Uterus (tissue), 4 donors: ENCODE results near the gene VPS4A. TPM values are rescaled to one million over a fixed set of nuclear protein-coding genes. Genes with fewer than 3 reads are reported as not detected.
A peak's percentile ranks its signal among the peaks of the same experiment; 100 is the strongest.

Experiments
- DNase-seq, 2 donors: peaks; one replicate each; pipeline ENCODE4 v3.0.0-alpha.2; 2019 to 2020
- H3K27ac ChIP-seq, 2 donors: fragments of 200-600 bp; sonication (generic); 1 replicate in 1 of 2; 2 replicates in 1 of 2; pipeline ENCODE4 v1.5.1; 2016 to 2018
- H3K27me3 ChIP-seq, 2 donors: fragments of 200-600 bp; sonication (generic); one replicate each; pipeline ENCODE4 v1.5.1; 2018 to 2019; ENCODE audit warnings: control low read depth in 1 of 2
- H3K36me3 ChIP-seq, 2 donors: fragments of 200-600 bp; sonication (generic); one replicate each; pipeline ENCODE4 v1.5.1; 2019; ENCODE audit warnings: control low read depth in 1 of 2
- H3K4me1 ChIP-seq, 2 donors: fragments of 200-600 bp; sonication (generic); one replicate each; pipeline ENCODE4 v1.5.1; 2018 to 2019; ENCODE audit warnings: control low read depth in 1 of 2
- H3K4me3 ChIP-seq, 2 donors: fragments of 200-600 bp; sonication (generic); 1 replicate in 1 of 2; 2 replicates in 1 of 2; pipeline ENCODE4 v1.5.1; 2018 to 2019; ENCODE audit warnings: mild to moderate bottlenecking in 1 of 2
- H3K9me3 ChIP-seq, 2 donors: fragments of 200-600 bp; sonication (generic); one replicate each; pipeline ENCODE4 v1.5.1; 2019; ENCODE audit warnings: control low read depth in 1 of 2
- POLR2A ChIP-seq, 2 donors: fragments of 450-650 bp; IDR thresholded peaks; one replicate each; pipeline ENCODE4 v1.6.1; 2016; ENCODE audit warnings: antibody characterized with exemption in 2 of 2, mild to moderate bottlenecking in 1 of 2, moderate library complexity in 1 of 2
- intact Hi-C: fragments of 100-400 bp; cut with DNase I; formaldehyde crosslinking; loops from one replicate; pipeline ENCODE4 v1.15.1; 2023; ENCODE audit warnings: low total_unique reads
- total RNA-seq, 4 donors: library from RNA; depleted of rRNA in 3 of 4; stranded (reverse); fragments of >200 nt in 3 of 4; gene quantifications; one replicate each; pipeline versions ENCODE4 v1.1.0 to v1.2.4, GENCODE V29; 2014 to 2023
- TF ChIP-seq, protein P1 (sequence below), 4 experiments: fragments of 200-600 bp in 2 of 4; fragments of 450-650 bp in 2 of 4; sonication (generic) in 2 of 4; IDR thresholded peaks; one replicate each; pipeline ENCODE4 v1.5.1; 2016 to 2019; ENCODE audit warnings: antibody characterized with exemption in 4 of 4, mild to moderate bottlenecking in 2 of 4, moderate library complexity in 1 of 4
- donor health status: DM: yes; HTN: yes; CAD: no.

VPS4A gene
- total RNA-seq = 10 to 100 TPM; 14.6 to 39.5 (median 25.0) TPM

DNA sequence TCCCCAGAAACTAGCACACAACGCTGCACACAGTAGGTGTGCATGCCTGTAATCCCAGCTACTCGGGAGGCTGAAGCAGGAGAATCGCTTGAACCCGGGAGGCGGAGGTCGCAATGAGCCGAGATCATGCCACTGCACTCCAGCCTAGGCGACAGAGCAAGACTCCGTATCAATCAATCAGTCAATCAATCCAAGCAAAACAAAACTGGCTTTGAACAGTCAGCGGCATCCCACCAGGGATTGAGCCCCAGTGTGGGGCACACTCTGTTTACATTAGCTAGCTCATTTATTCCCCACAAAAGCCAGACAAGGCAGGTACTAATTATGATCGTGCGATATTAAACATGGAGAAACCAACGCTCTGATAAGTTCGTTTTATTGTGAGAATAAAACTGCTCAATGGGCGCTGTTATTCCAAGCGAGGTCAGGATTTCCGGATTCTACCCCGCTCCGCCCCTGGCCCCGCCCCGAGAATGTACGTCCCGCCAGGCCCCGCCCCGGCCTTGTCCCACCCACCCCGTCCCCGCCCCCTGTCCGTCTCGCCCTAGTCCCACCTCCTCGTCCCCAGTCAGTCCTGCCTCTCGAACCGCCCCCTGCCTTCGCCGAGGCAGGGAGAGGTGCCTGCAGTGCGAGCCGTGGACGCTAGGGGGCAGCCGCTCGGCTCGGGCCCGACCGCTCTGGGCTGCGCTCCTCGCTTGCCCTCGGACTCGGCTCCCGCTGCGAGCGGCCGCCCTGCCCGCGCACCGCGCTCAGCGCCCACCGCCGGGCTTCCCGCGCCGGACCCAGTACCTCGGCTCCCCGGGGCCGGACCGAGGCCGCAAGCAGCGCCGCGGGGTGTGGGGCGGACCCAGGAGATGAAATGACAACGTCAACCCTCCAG is at the start of gene VPS4A:
Gene VPS4A (plus strand): TSS at position 698 of the 880 bp plus-strand sequence. CDS start 162 bp downstream, at position 860.
- H3K27ac ChIP-seq = peak within 1 kb of the TSS; percentile 80 to 86
- H3K27me3 ChIP-seq = no peaks in the 10 kb centered on the region
- no peaks in the 10 kb centered on the region for H3K9me3 ChIP-seq
- TF ChIP-seq, protein P1, sequence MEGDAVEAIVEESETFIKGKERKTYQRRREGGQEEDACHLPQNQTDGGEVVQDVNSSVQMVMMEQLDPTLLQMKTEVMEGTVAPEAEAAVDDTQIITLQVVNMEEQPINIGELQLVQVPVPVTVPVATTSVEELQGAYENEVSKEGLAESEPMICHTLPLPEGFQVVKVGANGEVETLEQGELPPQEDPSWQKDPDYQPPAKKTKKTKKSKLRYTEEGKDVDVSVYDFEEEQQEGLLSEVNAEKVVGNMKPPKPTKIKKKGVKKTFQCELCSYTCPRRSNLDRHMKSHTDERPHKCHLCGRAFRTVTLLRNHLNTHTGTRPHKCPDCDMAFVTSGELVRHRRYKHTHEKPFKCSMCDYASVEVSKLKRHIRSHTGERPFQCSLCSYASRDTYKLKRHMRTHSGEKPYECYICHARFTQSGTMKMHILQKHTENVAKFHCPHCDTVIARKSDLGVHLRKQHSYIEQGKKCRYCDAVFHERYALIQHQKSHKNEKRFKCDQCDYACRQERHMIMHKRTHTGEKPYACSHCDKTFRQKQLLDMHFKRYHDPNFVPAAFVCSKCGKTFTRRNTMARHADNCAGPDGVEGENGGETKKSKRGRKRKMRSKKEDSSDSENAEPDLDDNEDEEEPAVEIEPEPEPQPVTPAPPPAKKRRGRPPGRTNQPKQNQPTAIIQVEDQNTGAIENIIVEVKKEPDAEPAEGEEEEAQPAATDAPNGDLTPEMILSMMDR (IDR thresholded peaks at IDR 0.05) = peak; percentile 91 to 98 (median 96)
- TF ChIP-seq POLR2A (IDR thresholded peaks at IDR 0.05) = peak in 1 of 2 donors; percentile 72
- H3K36me3 ChIP-seq = no peaks in the 10 kb centered on the region
- H3K4me1 ChIP-seq = peaks cover 5 to 6% of the 10 kb centered on the region in 2 donors
- intact Hi-C loops = no loop called here
- H3K4me3 ChIP-seq = peak within 1 kb of the TSS; percentile 87 to 96
- peak; percentile 96 to 98 for DNase-seq

DNA sequence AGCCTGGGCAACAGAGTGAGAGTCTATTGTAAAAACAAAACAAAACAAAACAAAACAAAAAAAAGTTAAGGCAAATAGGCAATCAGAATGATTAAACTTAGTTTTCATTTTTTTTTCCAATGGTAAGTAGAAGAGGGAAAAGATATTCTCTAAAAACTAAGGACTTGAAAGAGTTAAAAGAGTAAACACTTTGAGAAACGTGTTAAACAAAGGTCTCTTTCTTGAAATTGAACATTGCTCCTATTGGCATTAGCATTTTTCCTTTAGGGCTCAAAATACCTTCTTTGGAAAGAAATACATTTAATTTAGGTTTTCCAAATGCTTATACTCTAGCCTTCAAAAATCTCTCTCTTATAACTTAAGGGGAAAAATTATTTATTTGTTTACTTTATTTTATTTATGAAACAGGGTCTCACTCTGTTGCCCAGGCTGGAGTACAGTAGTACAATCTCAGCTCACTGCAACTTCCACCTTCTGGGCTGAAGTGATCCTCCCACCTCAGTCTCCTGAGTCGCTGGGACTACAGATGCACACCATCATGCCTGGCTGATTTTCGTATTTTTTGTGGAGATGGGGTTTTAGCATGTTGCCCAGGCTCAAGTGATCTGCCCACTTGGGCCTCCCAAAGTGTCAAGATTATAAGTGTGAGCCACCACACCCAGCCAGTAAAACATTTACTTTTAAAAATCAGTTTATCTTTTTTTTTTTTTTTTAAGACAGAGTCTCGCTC is 44.7 kb upstream of the VPS4A start:
- intact Hi-C loops = no loop called here
- H3K36me3 ChIP-seq = no peaks in the 10 kb centered on the region
- no peak for TF ChIP-seq POLR2A (IDR thresholded peaks at IDR 0.05)
- TF ChIP-seq, protein P1 (IDR thresholded peaks at IDR 0.05) = no peak
- DNase-seq = no peak
- H3K9me3 ChIP-seq = no peaks in the 10 kb centered on the region
- H3K4me3 ChIP-seq = no peak overlapping the region
- no peaks in the 10 kb centered on the region for H3K27me3 ChIP-seq
- no peak overlapping the region for H3K27ac ChIP-seq
- H3K4me1 ChIP-seq = no peaks in the 10 kb centered on the region

DNA sequence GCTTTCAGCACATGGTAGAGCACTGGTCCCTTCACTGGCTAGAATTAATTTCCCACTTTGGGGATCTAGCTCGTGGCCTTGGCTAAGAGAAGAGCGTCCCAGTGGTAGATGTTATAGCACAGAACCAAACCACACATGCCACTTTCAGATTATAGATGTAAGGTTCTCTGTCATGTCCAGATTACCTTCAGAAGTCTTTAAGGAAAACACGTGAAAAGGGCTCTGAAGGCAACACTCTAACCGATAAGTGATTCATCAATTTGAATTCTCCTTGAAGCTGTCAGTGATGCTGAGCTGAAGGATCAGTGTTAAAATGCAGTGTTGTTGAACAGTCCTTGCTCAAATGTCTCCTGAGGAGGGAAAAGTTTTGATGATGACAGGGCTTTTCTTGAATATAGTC is 43.5 kb upstream of the VPS4A start:
- intact Hi-C loops = no loop called here
- TF ChIP-seq, protein P1 (IDR thresholded peaks at IDR 0.05) = no peak
- TF ChIP-seq POLR2A (IDR thresholded peaks at IDR 0.05) = no peak
- Histone ChIP-seq H3K4me3 (no peak overlapping the region), H3K4me1 (no peaks in the 10 kb centered on the region), H3K27me3 (no peaks in the 10 kb centered on the region), H3K9me3 (no peaks in the 10 kb centered on the region), H3K36me3 (no peaks in the 10 kb centered on the region), H3K27ac (no peak overlapping the region)
- DNase-seq = no peak

DNA sequence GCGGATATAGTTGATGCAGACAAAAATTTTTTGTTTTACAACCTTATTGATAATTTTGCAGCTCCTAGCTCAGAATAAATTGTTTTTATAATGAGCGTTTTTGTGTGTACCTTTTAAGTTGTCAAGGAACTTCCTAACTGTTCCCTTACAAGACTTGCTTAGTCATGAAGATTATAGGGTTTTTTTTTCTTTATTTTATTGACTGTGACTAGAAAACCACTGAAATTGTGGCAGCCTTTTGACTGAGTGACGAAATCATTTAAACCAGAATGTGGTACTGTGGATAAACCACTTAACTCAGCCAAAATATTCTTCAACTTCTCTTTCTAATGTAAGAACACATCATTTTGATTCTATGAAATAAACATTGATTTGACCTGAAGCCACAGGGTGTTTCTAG is 40.8 kb upstream of the VPS4A start:
- intact Hi-C loops = no loop called here
- H3K27ac ChIP-seq = no peak overlapping the region
- H3K27me3 ChIP-seq = no peaks in the 10 kb centered on the region
- TF ChIP-seq, protein P1 (IDR thresholded peaks at IDR 0.05) = no peak
- no peak for TF ChIP-seq POLR2A (IDR thresholded peaks at IDR 0.05)
- H3K9me3 ChIP-seq = no peaks in the 10 kb centered on the region
- peaks cover 0 to 4% of the 10 kb centered on the region in 2 donors for H3K4me1 ChIP-seq
- no peaks in the 10 kb centered on the region for H3K36me3 ChIP-seq
- H3K4me3 ChIP-seq = no peak overlapping the region
- DNase-seq = no peak

DNA sequence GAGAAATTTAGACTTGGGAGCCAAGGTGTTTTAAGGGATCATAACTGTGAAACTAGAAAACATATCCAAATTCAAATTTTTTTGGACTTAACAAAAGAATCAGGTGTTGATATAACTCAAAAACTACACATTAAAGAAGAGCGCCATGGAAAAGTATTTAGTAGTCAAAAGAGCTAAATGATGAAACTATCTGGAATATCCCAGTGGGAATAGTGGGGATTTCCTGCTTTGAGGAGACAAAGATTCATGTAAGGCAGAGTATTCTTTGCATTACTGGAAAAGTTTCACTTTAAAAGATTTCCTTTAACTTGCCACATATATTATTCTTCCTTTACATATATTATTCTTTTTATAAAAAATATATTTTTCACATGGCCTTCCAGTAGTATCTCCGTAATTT is 40.3 kb upstream of the VPS4A start:
- no peak for DNase-seq
- no peaks in the 10 kb centered on the region for H3K27me3 ChIP-seq
- intact Hi-C loops = no loop called here
- no peak for TF ChIP-seq POLR2A (IDR thresholded peaks at IDR 0.05)
- TF ChIP-seq, protein P1 (IDR thresholded peaks at IDR 0.05) = no peak
- H3K4me1 ChIP-seq = peaks cover 0 to 6% of the 10 kb centered on the region in 2 donors
- no peak overlapping the region for H3K27ac ChIP-seq
- H3K36me3 ChIP-seq = no peaks in the 10 kb centered on the region
- no peak overlapping the region for H3K4me3 ChIP-seq
- H3K9me3 ChIP-seq = no peaks in the 10 kb centered on the region
